Measurements from ENCODE around the gene SLC30A7.

SLC30A7 gene

GRCh38 chr1:100902365-100902764 lies 6.5 kb downstream of the SLC30A7 start (continued):
- TF ChIP-seq TSHZ2 (CRISPR knock-in tag; IDR thresholded peaks at IDR 0.05) (no peak), ESRRG (CRISPR knock-in tag; IDR thresholded peaks at IDR 0.05) (no peak)

GRCh38 chr1:100903777-100904176 lies 7.9 kb downstream of the SLC30A7 start:
- TF ChIP-seq CSDC2 (CRISPR knock-in tag; IDR thresholded peaks at IDR 0.05): no peak
- TF ChIP-seq CSRNP3 (CRISPR knock-in tag; IDR thresholded peaks at IDR 0.05): no peak
- no peak for TF ChIP-seq ZFP3 (CRISPR knock-in tag; IDR thresholded peaks at IDR 0.05)
- no peak for TF ChIP-seq CREB5 (CRISPR knock-in tag; IDR thresholded peaks at IDR 0.05; ENCODE audit: low read depth)
- no peak for TF ChIP-seq GLIS3 (CRISPR knock-in tag; IDR thresholded peaks at IDR 0.05)
- TF ChIP-seq OSR1 (CRISPR knock-in tag; IDR thresholded peaks at IDR 0.05): no peak
- TF ChIP-seq ZNF565 (CRISPR knock-in tag; conservative IDR thresholded peaks at IDR 0.05; ENCODE audit: low read depth): no peak
- TF ChIP-seq TSHZ2 (CRISPR knock-in tag; IDR thresholded peaks at IDR 0.05): no peak
- TF ChIP-seq ZFP30 (CRISPR knock-in tag; IDR thresholded peaks at IDR 0.05): no peak
- no peak for TF ChIP-seq PPARA (CRISPR knock-in tag; IDR thresholded peaks at IDR 0.05; ENCODE audit: borderline replicate concordance)
- no peak for TF ChIP-seq SNAI2 (CRISPR knock-in tag; IDR thresholded peaks at IDR 0.05)
- no peak for TF ChIP-seq ESRRG (CRISPR knock-in tag; IDR thresholded peaks at IDR 0.05)
- no peak for TF ChIP-seq PATZ1 (CRISPR knock-in tag; IDR thresholded peaks at IDR 0.05; ENCODE audit: borderline replicate concordance)
- ATAC-seq: no peak

GRCh38 chr1:100904528-100904927 lies 8.6 kb downstream of the SLC30A7 start:
- TF ChIP-seq RARB (CRISPR knock-in tag; IDR thresholded peaks at IDR 0.05): no peak
- no peak for TF ChIP-seq TSHZ2 (CRISPR knock-in tag; IDR thresholded peaks at IDR 0.05)
- no peak for TF ChIP-seq ZC3H10 (CRISPR knock-in tag; IDR thresholded peaks at IDR 0.05)
- TF ChIP-seq ZFP3 (CRISPR knock-in tag; IDR thresholded peaks at IDR 0.05): no peak
- no peak for TF ChIP-seq GLIS3 (CRISPR knock-in tag; IDR thresholded peaks at IDR 0.05)
- TF ChIP-seq OSR1 (CRISPR knock-in tag; IDR thresholded peaks at IDR 0.05): no peak
- TF ChIP-seq POU6F1 (CRISPR knock-in tag; IDR thresholded peaks at IDR 0.05; ENCODE audit: borderline replicate concordance, low read depth): no peak
- no peak for TF ChIP-seq ESRRG (CRISPR knock-in tag; IDR thresholded peaks at IDR 0.05)
- ATAC-seq: no peak
